BJ (cell line): Measurements from ENCODE around the gene DCLK1. TPM values are rescaled to one million over a fixed set of nuclear protein-coding genes. Genes with fewer than 3 reads are reported as not detected.

Source experiments
- CTCF ChIA-PET: fragments of 350-600 bp; formaldehyde crosslinking; extraction: SDS; loops from one replicate; lab custom pipeline; 2021; ENCODE audit warnings: antibody characterized with exemption, inconsistent platforms; lab: Yijun Ruan, JAX
- POLR2A ChIA-PET: fragments of 300-600 bp; sonication (Branson Sonifier 250); formaldehyde crosslinking; extraction: SDS; loops from one replicate; lab custom pipeline; 2021; ENCODE audit warnings: antibody characterized with exemption; lab: Charles Lee
- DNase-seq: peaks from one replicate; pipeline ENCODE4 v3.0.0-alpha.2; 2011; ENCODE audit warnings: low read depth
- H3K27me3 ChIP-seq: 2 replicates; pipeline ENCODE4 v1.6.0; 2011; ENCODE audit warnings: low read length; ENCODE audit not compliant: control insufficient read depth, insufficient read depth
- H3K36me3 ChIP-seq: 2 replicates; pipeline ENCODE4 v1.5.1; 2011; ENCODE audit warnings: low read length; ENCODE audit not compliant: control insufficient read depth, insufficient read depth
- H3K4me3 ChIP-seq: 2 replicates; pipeline ENCODE4 v1.5.1; 2011; ENCODE audit warnings: low read depth, mild to moderate bottlenecking, control low read depth, low read length
- CTCF ChIP-seq: IDR thresholded peaks from 2 replicates; pipeline ENCODE4 v1.5.1; 2011; ENCODE audit warnings: low read depth, mild to moderate bottlenecking, control low read depth, inconsistent platforms, low read length, moderate library complexity; ENCODE audit not compliant: insufficient read depth
- polyA plus RNA-seq: library from polyadenylated mRNA; depleted of rRNA; stranded (reverse); fragments of >200 nt; gene quantifications from 2 replicates; pipeline ENCODE4 v1.2.3, GENCODE V29; 2011

DCLK1 gene
- polyA plus RNA-seq, 1 experiment, result 1.1 TPM

GRCh38 chr13:35835989-35836388 is 295.2 kb downstream of the DCLK1 start:
- no peak for DNase-seq
- Histone ChIP-seq H3K4me3 (no peak overlapping the region), H3K36me3 (no peaks in the 10 kb centered on the region), H3K27me3 (no peaks in the 10 kb centered on the region)
- ChIA-PET POLR2A (no interaction called here), CTCF (interaction anchor here (8.9 kb wide), 1 partner anchor 16 kb away, joined by 61 read pairs; no protein-coding TSS in a partner anchor)
- no peak for TF ChIP-seq CTCF

DNA sequence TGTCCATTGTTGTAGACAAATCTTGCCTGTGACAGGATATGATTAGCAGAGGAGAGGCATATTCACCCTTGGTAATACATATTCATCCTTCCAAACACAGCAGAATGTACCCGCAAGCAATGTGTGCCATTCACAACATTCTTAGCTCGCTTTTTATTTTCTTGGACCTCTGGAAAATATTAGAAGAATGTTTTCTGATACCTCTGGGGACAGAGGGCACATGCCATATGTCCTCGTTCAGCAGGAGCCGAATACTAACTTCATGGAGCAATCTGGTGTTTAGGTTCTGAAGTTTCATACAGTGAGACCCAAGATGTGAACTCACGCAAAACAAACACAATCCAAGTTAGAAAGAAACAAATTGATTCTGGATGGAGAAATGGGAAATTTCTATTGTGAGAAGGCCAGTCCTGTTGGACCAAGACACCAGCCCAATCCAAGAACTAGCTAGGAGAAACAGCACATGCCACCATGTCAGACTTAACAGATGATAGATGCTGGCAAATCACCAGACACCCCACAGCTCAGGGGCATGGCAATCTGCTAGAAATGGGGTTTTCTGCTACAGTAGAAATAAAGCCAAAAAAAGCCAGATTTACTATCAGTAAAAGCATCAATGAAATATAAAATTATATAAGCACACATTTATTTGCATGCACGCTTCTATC is 297.4 kb downstream of the DCLK1 start:
- DNase-seq, result no peak
- POLR2A ChIA-PET, result no interaction called here
- CTCF ChIA-PET, result interaction anchor here (0.6 to 8.9 kb wide), 3 partner anchors 9 to 161 kb away, joined by 3 to 61 read pairs (median 4); no protein-coding TSS in a partner anchor

GRCh38 chr13:35833031-35833430 is 298.2 kb downstream of the DCLK1 start:
- CTCF ChIA-PET, result interaction anchor here (0.6 to 8.9 kb wide), 2 partner anchors 13 to 680 kb away, joined by 3 to 61 read pairs; no protein-coding TSS in a partner anchor
- POLR2A ChIA-PET, result no interaction called here
- no peak for DNase-seq
- no peak overlapping the region for H3K4me3 ChIP-seq
- TF ChIP-seq CTCF, result no peak
- H3K27me3 ChIP-seq, result no peaks in the 10 kb centered on the region
- no peaks in the 10 kb centered on the region for H3K36me3 ChIP-seq

More for the DNA sequence above, 297.4 kb downstream of the DCLK1 start:
- no peaks in the 10 kb centered on the region for H3K36me3 ChIP-seq
- TF ChIP-seq CTCF, result no peak
- no peak overlapping the region for H3K4me3 ChIP-seq
- H3K27me3 ChIP-seq, result no peaks in the 10 kb centered on the region

DNA sequence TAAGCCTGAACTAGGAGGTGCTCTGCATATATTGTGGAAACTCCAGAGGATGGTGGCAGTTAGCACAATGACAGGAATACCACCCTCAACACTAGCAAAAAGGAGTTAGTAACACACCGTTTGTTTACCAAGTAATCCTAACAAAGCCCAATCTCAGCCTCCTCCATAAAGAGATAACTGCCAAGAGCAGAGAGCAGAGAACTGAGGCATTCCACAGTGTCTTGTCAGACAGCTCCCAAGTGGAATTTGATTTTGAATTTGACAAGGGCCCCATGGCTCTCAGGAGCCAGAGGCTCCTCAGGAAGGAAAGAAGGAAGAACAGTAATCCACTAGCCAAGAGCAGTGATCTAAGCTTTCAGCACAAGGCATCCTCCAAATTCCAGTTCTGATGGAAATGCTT is 298.6 kb downstream of the DCLK1 start:
- POLR2A ChIA-PET, result no interaction called here
- TF ChIP-seq CTCF, result no peak
- H3K27me3 ChIP-seq, result no peaks in the 10 kb centered on the region
- CTCF ChIA-PET, result interaction anchor here (0.6 to 8.9 kb wide), 2 partner anchors 12 to 680 kb away, joined by 3 to 61 read pairs; no protein-coding TSS in a partner anchor
- no peak for DNase-seq
- H3K4me3 ChIP-seq, result no peak overlapping the region
- no peaks in the 10 kb centered on the region for H3K36me3 ChIP-seq

GRCh38 chr13:35830850-35831450 is 300.2 kb downstream of the DCLK1 start:
- POLR2A ChIA-PET, result interaction anchor here (0.5 kb wide), 1 partner anchor 278 kb away, joined by 3 read pairs; no protein-coding TSS in a partner anchor
- H3K36me3 ChIP-seq, result no peaks in the 10 kb centered on the region
- DNase-seq, result no peak
- no peaks in the 10 kb centered on the region for H3K27me3 ChIP-seq
- no peak overlapping the region for H3K4me3 ChIP-seq
- no peak for TF ChIP-seq CTCF
- CTCF ChIA-PET, result interaction anchor here (0.7 to 8.9 kb wide), 2 partner anchors 11 to 28 kb away, joined by 3 to 61 read pairs; no protein-coding TSS in a partner anchor
